HCT116 (cell line): ENCODE results near the gene SEC11C. TPM values are rescaled to one million over a fixed set of nuclear protein-coding genes. Genes with fewer than 3 reads are reported as not detected.

Source experiments
- ATAC-seq: fragments of 200-7000 bp; cut with Tn5 transposase; 2 replicates; pipeline ENCODE4 v1.9.1; 2020; ENCODE audit warnings: mild to moderate bottlenecking, moderate library complexity
- BruUV-seq: library from RNA; stranded (reverse); fragments of 400-500 nt; replicated peaks from 2 replicates; lab custom pipeline; 2021; lab: Mats Ljungman, UMichigan
- CTCF ChIA-PET: fragments of 300-600 bp; sonication (Branson Sonifier 250); formaldehyde crosslinking; loops from one replicate; lab custom pipeline; 2021; ENCODE audit warnings: antibody characterized with exemption; lab: Charles Lee
- POLR2A ChIA-PET: fragments of 300-600, 350-600 bp; sonication (Branson Sonifier 250); formaldehyde crosslinking; loops from one replicate; lab custom pipeline; 2021; ENCODE audit warnings: antibody characterized with exemption; lab: Charles Lee
- RAD21 ChIA-PET, 2 experiments: fragments of 300-600 bp; sonication (Branson Sonifier 250); formaldehyde crosslinking; loops; one replicate each; lab custom pipeline; 2023; ENCODE audit warnings: low total read pairs in 2 of 2; ENCODE audit not compliant: uncharacterized antibody in 2 of 2, unreplicated experiment in 2 of 2, low non-redundant PET in 1 of 2; lab: Charles Lee
- DNase-seq: peaks from one replicate; pipeline ENCODE4 v3.0.0-alpha.2; 2010; ENCODE audit warnings: low read depth, low spot score
- H2AFZ ChIP-seq: fragments of 200-600 bp; shearing (Covaris generic), sonication (generic); 2 replicates; pipeline ENCODE4 v1.6.1; 2017; ENCODE audit warnings: low read depth, mixed run types, mixed read lengths, antibody characterized with exemption, low read length; ENCODE audit not compliant: poor library complexity, severe bottlenecking
- H3K27ac ChIP-seq: 2 replicates; pipeline ENCODE4 v1.5.1; 2012; ENCODE audit warnings: low read depth, low read length
- H3K27me3 ChIP-seq: fragments of 200-600 bp; sonication (generic); 2 replicates; pipeline ENCODE4 v1.6.1; 2016; ENCODE audit warnings: mixed run types, low read length, mixed read lengths; ENCODE audit not compliant: insufficient read depth
- H3K36me3 ChIP-seq, 2 experiments: fragments of 200-500 bp in 1 of 2; fragments of 200-600 bp in 1 of 2; sonication (Bioruptor generic) in 1 of 2; sonication (generic) in 1 of 2; 2 replicates each; pipeline versions ENCODE4 v1.5.1 to v1.6.1; 2014 to 2016; ENCODE audit warnings: low read length in 2 of 2, inconsistent platforms in 1 of 2, mixed read lengths in 1 of 2, mixed run types in 1 of 2; ENCODE audit not compliant: insufficient read depth in 2 of 2, control insufficient read depth in 1 of 2
- H3K4me1 ChIP-seq, 2 experiments: fragments of 200-600 bp in 1 of 2; sonication (generic) in 1 of 2; 2 replicates each; pipeline versions ENCODE4 v1.5.1 to v1.6.1; 2012 to 2017; ENCODE audit warnings: low read length in 2 of 2, inconsistent platforms in 1 of 2, mild to moderate bottlenecking in 1 of 2, mixed read lengths in 1 of 2, mixed run types in 1 of 2, moderate library complexity in 1 of 2; ENCODE audit not compliant: insufficient read depth in 2 of 2, control insufficient read depth in 1 of 2
- H3K4me2 ChIP-seq: fragments of 200-600 bp; sonication (generic); 2 replicates; pipeline ENCODE4 v1.6.1; 2017; ENCODE audit warnings: mixed run types, low read length, mixed read lengths
- H3K4me3 ChIP-seq, 2 experiments: fragments of 200-600 bp in 1 of 2; sonication (generic) in 1 of 2; replicated peaks in 1 of 2; 2 replicates each; pipeline ENCODE4 v1.5.1; 2011 to 2016; ENCODE audit warnings: low read length in 2 of 2, control low read depth in 1 of 2, low read depth in 1 of 2, mild to moderate bottlenecking in 1 of 2, mixed read lengths in 1 of 2, mixed run types in 1 of 2
- H3K79me2 ChIP-seq: fragments of 200-600 bp; sonication (generic); 2 replicates; pipeline ENCODE4 v1.6.1; 2017; ENCODE audit warnings: mild to moderate bottlenecking, mixed run types, low read length, moderate library complexity, mixed read lengths; ENCODE audit not compliant: insufficient read depth
- H3K9ac ChIP-seq: fragments of 200-600 bp; sonication (generic); 2 replicates; pipeline ENCODE4 v1.6.1; 2016; ENCODE audit warnings: low read length, mixed read lengths
- H3K9me2 ChIP-seq: fragments of 200-600 bp; sonication (generic), shearing (Covaris generic); 2 replicates; pipeline ENCODE4 v1.6.1; 2017; ENCODE audit warnings: mixed run types, mild to moderate bottlenecking, moderate library complexity; ENCODE audit not compliant: insufficient read depth
- H3K9me3 ChIP-seq, 2 experiments: fragments of 200-500 bp in 1 of 2; fragments of 200-600 bp in 1 of 2; sonication (Bioruptor generic) in 1 of 2; sonication (generic) in 1 of 2; 2 replicates each; pipeline ENCODE4 v1.6.1; 2014 to 2017; ENCODE audit warnings: low read length in 2 of 2, mixed read lengths in 2 of 2, inconsistent platforms in 1 of 2, low read depth in 1 of 2, mild to moderate bottlenecking in 1 of 2, mixed run types in 1 of 2, moderate library complexity in 1 of 2; ENCODE audit not compliant: control insufficient read depth in 1 of 2, insufficient read depth in 1 of 2
- H4K20me1 ChIP-seq: fragments of 200-600 bp; sonication (generic), shearing (Covaris generic); 2 replicates; pipeline ENCODE4 v1.6.1; 2017; ENCODE audit warnings: mixed run types, mild to moderate bottlenecking, moderate library complexity; ENCODE audit not compliant: insufficient read depth
- ATF3 ChIP-seq: IDR thresholded peaks from 2 replicates; pipeline ENCODE4 v1.6.1; 2012
- CBX3 ChIP-seq: IDR thresholded peaks from 2 replicates; pipeline ENCODE4 v1.6.1; 2012; ENCODE audit warnings: low read depth
- CEBPB ChIP-seq: IDR thresholded peaks from 2 replicates; pipeline ENCODE4 v1.6.1; 2012; ENCODE audit warnings: low read depth
- CTCF ChIP-seq, 3 experiments: fragments of 200-600 bp in 1 of 3; sonication (generic) in 1 of 3; IDR thresholded peaks in 2 of 3; conservative IDR thresholded peaks in 1 of 3; 2 replicates each; pipeline ENCODE4 v1.5.1; 2012 to 2017; ENCODE audit warnings: low read depth in 2 of 3, low read length in 2 of 3, antibody characterized with exemption in 1 of 3, borderline replicate concordance in 1 of 3, control low read depth in 1 of 3, mild to moderate bottlenecking in 1 of 3, mixed read lengths in 1 of 3, mixed run types in 1 of 3, moderate library complexity in 1 of 3; ENCODE audit not compliant: insufficient read depth in 1 of 3
- EGR1 ChIP-seq: IDR thresholded peaks from 2 replicates; pipeline ENCODE4 v1.6.1; 2012; ENCODE audit warnings: low read depth
- ELF1 ChIP-seq: IDR thresholded peaks from 2 replicates; pipeline ENCODE4 v1.6.1; 2012; ENCODE audit warnings: low read depth, borderline replicate concordance
- EZH2 ChIP-seq: fragments of 200-600 bp; sonication (generic); IDR thresholded peaks from 2 replicates; pipeline ENCODE4 v1.6.1; 2017; ENCODE audit warnings: antibody characterized with exemption, mixed run types
- EZH2phosphoT487 ChIP-seq: fragments of 200-600 bp; IDR thresholded peaks from 2 replicates; pipeline ENCODE4 v1.6.1; 2018; ENCODE audit warnings: antibody characterized with exemption, borderline replicate concordance
- FOSL1 ChIP-seq: IDR thresholded peaks from 2 replicates; pipeline ENCODE4 v1.6.1; 2012; ENCODE audit warnings: low read depth
- JUND ChIP-seq: IDR thresholded peaks from 2 replicates; pipeline ENCODE4 v1.6.1; 2012
- MAX ChIP-seq: IDR thresholded peaks from 2 replicates; pipeline ENCODE4 v1.6.1; 2012
- POLR2A ChIP-seq: IDR thresholded peaks from 2 replicates; pipeline ENCODE4 v1.7.0; 2011; ENCODE audit warnings: borderline replicate concordance; ENCODE audit not compliant: insufficient read depth, insufficient read length; ENCODE audit errors: extremely low read depth
- RAD21 ChIP-seq: IDR thresholded peaks from 2 replicates; pipeline ENCODE4 v1.6.1; 2012; ENCODE audit warnings: low read depth, mild to moderate bottlenecking
- REST ChIP-seq: IDR thresholded peaks from 2 replicates; pipeline ENCODE4 v1.6.1; 2012; ENCODE audit warnings: low read depth
- SIN3A ChIP-seq: IDR thresholded peaks from 2 replicates; pipeline ENCODE4 v1.6.1; 2012; ENCODE audit warnings: low read depth
- SRF ChIP-seq: IDR thresholded peaks from 2 replicates; pipeline ENCODE4 v1.6.1; 2012; ENCODE audit warnings: low read depth
- ZBTB33 ChIP-seq: IDR thresholded peaks from 2 replicates; pipeline ENCODE4 v1.6.1; 2011; ENCODE audit warnings: mild to moderate bottlenecking, low read length, moderate library complexity; ENCODE audit not compliant: insufficient replicate concordance; ENCODE audit errors: extremely low read depth
- ZFX ChIP-seq: fragments of 450-650 bp; IDR thresholded peaks from 2 replicates; pipeline ENCODE4 v1.6.1; 2017
- ZNF274 ChIP-seq: fragments of 200-500 bp; sonication (Bioruptor generic); IDR thresholded peaks from 2 replicates; pipeline ENCODE4 v1.6.1; 2014; ENCODE audit warnings: mild to moderate bottlenecking, low read depth, low read length, inconsistent platforms
- intact Hi-C: fragments of 100-400 bp; cut with micrococcal nuclease; formaldehyde crosslinking; loops from 2 replicates; pipeline ENCODE4 v1.10.0; 2022
- total RNA-seq: library from RNA; stranded (reverse); gene quantifications from one replicate; pipeline ENCODE4 v1.2.1, GENCODE V29; 2021; ENCODE audit not compliant: unreplicated experiment

The SEC11C gene
- total RNA-seq, 1 experiment from 2014 or later, result 42.2 TPM

GRCh38 chr18:59202258-59202820 lies 62.7 kb downstream of the SEC11C start:
- Histone ChIP-seq H3K4me3 (no peak overlapping the region), H3K4me1 (no peaks in the 10 kb centered on the region), H3K36me3 (no peaks in the 10 kb centered on the region), H3K27me3 (peaks cover 30% of the 10 kb centered on the region), H3K9ac (no peak overlapping the region), H2AFZ (no peak overlapping the region), H3K27ac (no peak overlapping the region), H3K79me2 (no peaks in the 10 kb centered on the region), H3K9me2 (no peaks in the 10 kb centered on the region), H3K4me2 (no peak overlapping the region), H4K20me1 (no peaks in the 10 kb centered on the region), H3K9me3 (no peaks in the 10 kb centered on the region)
- ChIA-PET RAD21 (no interaction called here), POLR2A (no interaction called here), CTCF (interaction anchor here (1.4 kb wide), 1 partner anchor 200 kb away, joined by 7 read pairs; no protein-coding TSS in a partner anchor)
- BruUV-seq, result no TSS peak
- intact Hi-C loops, result no loop called here
- TF ChIP-seq CEBPB (no peak), CBX3 (no peak), ZNF274 (no peak), RAD21 (no peak), POLR2A (no peak), EZH2 (no peak), JUND (no peak), ATF3 (no peak), CTCF (IDR thresholded peaks at IDR 0.05 in 2 of 3, conservative IDR thresholded peaks at IDR 0.05 in 1 of 3; ENCODE audit: borderline replicate concordance in 1 of 3, insufficient read depth in 1 of 3, low read depth in 2 of 3, low read length in 2 of 3) (no peak), EGR1 (no peak), ELF1 (no peak), REST (no peak), ZBTB33 (no peak), FOSL1 (no peak), SRF (no peak), ZFX (no peak), SIN3A (no peak), MAX (no peak), EZH2phosphoT487 (no peak)
- DNase-seq, result no peak
- no peak for ATAC-seq
